CD4-positive, alpha-beta T cell (primary cell): Measurements from ENCODE around the gene LAMA4. TPM values are rescaled to one million over a fixed set of nuclear protein-coding genes. Genes with fewer than 3 reads are reported as not detected.

ENCODE experiments used
- ATAC-seq: fragments of 200-7000 bp; cut with Tn5 transposase; one replicate; pipeline ENCODE4 v1.10.0; 2022; ENCODE audit warnings: mild to moderate bottlenecking; ENCODE audit not compliant: poor library complexity
- CTCF ChIA-PET: fragments of 350-600 bp; sonication (Branson Sonifier 250); formaldehyde crosslinking; loops from one replicate; lab custom pipeline; 2021; ENCODE audit warnings: antibody characterized with exemption, inconsistent platforms; lab: Charles Lee
- POLR2A ChIA-PET: fragments of 350-600 bp; sonication (Branson Sonifier 250); formaldehyde crosslinking; loops from one replicate; lab custom pipeline; 2021; ENCODE audit warnings: antibody characterized with exemption, inconsistent platforms; lab: Charles Lee
- DNase-seq, 14 experiments: peaks; one replicate each; pipeline ENCODE4 v3.0.0-alpha.2; 2013 to 2020; ENCODE audit warnings: mixed read lengths in 2 of 14
- H3K27ac ChIP-seq, 2 donors: one replicate each; pipeline versions ENCODE4 v1.5.1 to v1.7.0; 2013; ENCODE audit warnings: low read length in 2 of 2, low read depth in 1 of 2, mild to moderate bottlenecking in 1 of 2
- H3K27me3 ChIP-seq, 2 experiments: 1 replicate in 1 of 2; 2 replicates in 1 of 2; pipeline versions ENCODE4 v1.6.1 to v1.7.0; 2013; ENCODE audit warnings: low read length in 2 of 2, control low read depth in 1 of 2, mild to moderate bottlenecking in 1 of 2, moderate library complexity in 1 of 2; ENCODE audit not compliant: insufficient read depth in 2 of 2, control insufficient read depth in 1 of 2
- H3K36me3 ChIP-seq: one replicate; pipeline ENCODE4 v1.6.1; 2013; ENCODE audit warnings: low read length, control low read depth; ENCODE audit not compliant: insufficient read depth
- H3K4me1 ChIP-seq: one replicate; pipeline ENCODE4 v1.6.1; 2013; ENCODE audit warnings: low read length, control low read depth; ENCODE audit not compliant: insufficient read depth
- H3K4me3 ChIP-seq: one replicate; pipeline ENCODE4 v1.5.1; 2013; ENCODE audit warnings: mild to moderate bottlenecking, low read length, moderate library complexity
- H3K9me3 ChIP-seq, 2 experiments: 1 replicate in 1 of 2; 2 replicates in 1 of 2; pipeline versions ENCODE4 v1.6.1 to v1.7.0; 2013; ENCODE audit warnings: low read length in 2 of 2, mild to moderate bottlenecking in 2 of 2, control low read depth in 1 of 2, moderate library complexity in 1 of 2; ENCODE audit not compliant: control insufficient read depth in 1 of 2, insufficient read depth in 1 of 2
- H3K27ac Mint-ChIP-seq: one replicate; pipeline ENCODE4 v1.8.0; 2020; ENCODE audit warnings: mixed read lengths
- H3K27me3 Mint-ChIP-seq: one replicate; pipeline ENCODE4 v1.8.0; 2021; ENCODE audit warnings: mixed read lengths
- H3K36me3 Mint-ChIP-seq: one replicate; pipeline ENCODE4 v1.8.0; 2021; ENCODE audit warnings: low read depth, mixed read lengths
- H3K4me1 Mint-ChIP-seq: one replicate; pipeline ENCODE4 v1.8.0; 2021; ENCODE audit warnings: low read depth, mixed read lengths
- H3K4me3 Mint-ChIP-seq: one replicate; pipeline ENCODE4 v1.8.0; 2020; ENCODE audit warnings: mild to moderate bottlenecking, mixed read lengths
- H3K9me3 Mint-ChIP-seq: one replicate; pipeline ENCODE4 v1.8.0; 2020; ENCODE audit warnings: mixed read lengths
- intact Hi-C, 2 experiments: fragments of 100-400 bp; cut with DNase I in 1 of 2; cut with micrococcal nuclease in 1 of 2; formaldehyde crosslinking; loops; one replicate each; pipeline versions ENCODE4 v1.15.1 to v1.9.0; 2023 to 2025; cut with DNase I, micrococcal nuclease
- total RNA-seq, 174 experiments: library from RNA in 2 of 174; stranded (reverse) in 2 of 174; gene quantifications; one replicate each; pipeline ENCODE4 v1.2.3 and lab custom pipeline; 2021 to 2026
- TF ChIP-seq, protein P1 (sequence below): fragments of 200-600 bp; IDR thresholded peaks from one replicate; pipeline ENCODE4 v1.8.0; 2022; ENCODE audit warnings: antibody characterized with exemption, mild to moderate bottlenecking

The LAMA4 gene
- total RNA-seq, 2 experiments from 2014 or later = not detected

GRCh38 chr6:112237595-112237994, 16.8 kb downstream of the LAMA4 start:
- CTCF ChIA-PET = no interaction called here
- no peak for DNase-seq
- no peak overlapping the region for H3K27ac Mint-ChIP-seq
- H3K4me1 ChIP-seq = no peaks in the 10 kb centered on the region
- H3K4me1 Mint-ChIP-seq = peaks cover 11% of the 10 kb centered on the region
- peaks cover 33% of the 10 kb centered on the region for H3K27me3 Mint-ChIP-seq
- TF ChIP-seq, protein P1, sequence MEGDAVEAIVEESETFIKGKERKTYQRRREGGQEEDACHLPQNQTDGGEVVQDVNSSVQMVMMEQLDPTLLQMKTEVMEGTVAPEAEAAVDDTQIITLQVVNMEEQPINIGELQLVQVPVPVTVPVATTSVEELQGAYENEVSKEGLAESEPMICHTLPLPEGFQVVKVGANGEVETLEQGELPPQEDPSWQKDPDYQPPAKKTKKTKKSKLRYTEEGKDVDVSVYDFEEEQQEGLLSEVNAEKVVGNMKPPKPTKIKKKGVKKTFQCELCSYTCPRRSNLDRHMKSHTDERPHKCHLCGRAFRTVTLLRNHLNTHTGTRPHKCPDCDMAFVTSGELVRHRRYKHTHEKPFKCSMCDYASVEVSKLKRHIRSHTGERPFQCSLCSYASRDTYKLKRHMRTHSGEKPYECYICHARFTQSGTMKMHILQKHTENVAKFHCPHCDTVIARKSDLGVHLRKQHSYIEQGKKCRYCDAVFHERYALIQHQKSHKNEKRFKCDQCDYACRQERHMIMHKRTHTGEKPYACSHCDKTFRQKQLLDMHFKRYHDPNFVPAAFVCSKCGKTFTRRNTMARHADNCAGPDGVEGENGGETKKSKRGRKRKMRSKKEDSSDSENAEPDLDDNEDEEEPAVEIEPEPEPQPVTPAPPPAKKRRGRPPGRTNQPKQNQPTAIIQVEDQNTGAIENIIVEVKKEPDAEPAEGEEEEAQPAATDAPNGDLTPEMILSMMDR = no peak
- H3K36me3 ChIP-seq = no peaks in the 10 kb centered on the region
- H3K27ac ChIP-seq = no peak overlapping the region
- no peak overlapping the region for H3K4me3 Mint-ChIP-seq
- POLR2A ChIA-PET = no interaction called here
- H3K27me3 ChIP-seq = peaks cover 3 to 4% of the 10 kb centered on the region in 2 experiments
- H3K9me3 Mint-ChIP-seq = no peaks in the 10 kb centered on the region
- intact Hi-C loops = no loop called here
- no peaks in the 10 kb centered on the region for H3K36me3 Mint-ChIP-seq
- H3K9me3 ChIP-seq = no peaks in the 10 kb centered on the region
- H3K4me3 ChIP-seq = no peak overlapping the region
- no peak for ATAC-seq

DNA sequence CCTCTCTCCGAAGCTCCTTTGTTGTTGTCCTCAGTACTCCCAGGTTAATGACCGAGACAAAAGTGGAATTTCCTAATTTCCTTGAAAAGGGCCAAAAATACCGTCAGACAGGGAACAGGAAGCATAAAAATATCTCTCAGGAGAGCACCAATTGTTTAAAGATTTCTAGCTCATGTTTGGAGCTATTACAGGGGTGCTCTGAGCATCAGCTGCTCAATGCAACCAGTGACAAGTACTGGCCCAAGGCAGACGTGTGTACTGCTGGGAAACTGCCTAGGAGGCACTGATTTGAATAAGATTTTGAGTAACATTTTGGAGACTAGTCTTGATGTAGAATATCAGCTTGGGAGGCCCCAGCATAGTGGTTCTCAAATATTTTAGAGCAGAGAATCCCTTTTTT, 17.3 kb downstream of the LAMA4 start:
- Mint-ChIP-seq H3K9me3 (no peaks in the 10 kb centered on the region), H3K4me3 (no peak overlapping the region), H3K27ac (no peak overlapping the region), H3K36me3 (no peaks in the 10 kb centered on the region), H3K4me1 (peaks cover 6% of the 10 kb centered on the region), H3K27me3 (peaks cover 33% of the 10 kb centered on the region)
- Histone ChIP-seq H3K4me3 (no peak overlapping the region), H3K27me3 (peaks cover 3 to 4% of the 10 kb centered on the region in 2 experiments), H3K9me3 (no peaks in the 10 kb centered on the region), H3K4me1 (no peaks in the 10 kb centered on the region), H3K36me3 (no peaks in the 10 kb centered on the region), H3K27ac (no peak overlapping the region)
- intact Hi-C loops = no loop called here
- CTCF ChIA-PET = interaction anchor here (1.1 kb wide), 1 partner anchor 9 kb away, joined by 4 read pairs; no protein-coding TSS in a partner anchor
- no peak for ATAC-seq
- POLR2A ChIA-PET = no interaction called here
- no peak for DNase-seq
- TF ChIP-seq, protein P1 = no peak

GRCh38 chr6:112235956-112236355, 18.4 kb downstream of the LAMA4 start:
- H3K4me1 Mint-ChIP-seq = no peaks in the 10 kb centered on the region
- Histone ChIP-seq H3K9me3 (no peaks in the 10 kb centered on the region), H3K27me3 (peaks cover 3 to 4% of the 10 kb centered on the region in 2 experiments), H3K27ac (no peak overlapping the region), H3K4me1 (no peaks in the 10 kb centered on the region), H3K36me3 (no peaks in the 10 kb centered on the region), H3K4me3 (no peak overlapping the region)
- peak in 3 of 14 experiments; percentile 15 to 29 (median 19) for DNase-seq
- no peaks in the 10 kb centered on the region for H3K9me3 Mint-ChIP-seq
- intact Hi-C loops = no loop called here
- no peaks in the 10 kb centered on the region for H3K36me3 Mint-ChIP-seq
- no peak for ATAC-seq
- peaks cover 33% of the 10 kb centered on the region for H3K27me3 Mint-ChIP-seq
- ChIA-PET CTCF (interaction anchor here (0.5 to 1.1 kb wide), 2 partner anchors 8 to 1439 kb away, joined by 4 read pairs; no protein-coding TSS in a partner anchor), POLR2A (no interaction called here)
- TF ChIP-seq, protein P1 = no peak
- H3K27ac Mint-ChIP-seq = no peak overlapping the region
- H3K4me3 Mint-ChIP-seq = no peak overlapping the region
